Measurements from ENCODE around the gene IPPK. TPM values are rescaled to one million over a fixed set of nuclear protein-coding genes. Genes with fewer than 3 reads are reported as not detected.
"Not testable (repeated sequence)": the region's sequence is repeated elsewhere in the genome, so short reads cannot be mapped to it uniquely, and the experiment has no call there.

The IPPK gene
- total RNA-seq, 2 experiments from 2014 or later: 12.5 to 15.8 TPM

DNA sequence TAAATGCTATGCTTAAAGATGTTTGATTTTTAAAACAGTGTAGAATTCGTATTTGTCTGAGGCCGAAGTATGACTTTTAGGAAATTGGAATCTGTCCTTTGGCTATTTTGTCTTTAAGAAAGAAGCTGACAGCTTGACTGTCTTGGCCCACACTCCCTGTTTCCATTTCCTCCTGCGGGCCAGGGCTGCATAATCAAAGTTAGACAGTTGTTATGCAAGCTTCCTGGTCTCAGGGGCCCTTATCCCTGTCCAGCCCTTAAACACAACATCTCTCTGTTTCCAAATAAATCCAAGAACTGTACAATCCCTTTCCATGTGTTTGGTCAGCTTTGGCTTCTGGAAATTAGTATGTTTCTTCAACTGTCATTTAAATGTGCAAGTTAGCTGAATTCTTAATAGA, 79.6 kb downstream of the IPPK start:
- POLR2A ChIA-PET: no interaction called here
- intact Hi-C loops (cut with micrococcal nuclease): no loop called here
- CTCF ChIA-PET: interaction anchor here (0.8 kb wide), 1 partner anchor 102 kb away, joined by 3 read pairs; no protein-coding TSS in a partner anchor
- no peak overlapping the region for H3K4me3 Mint-ChIP-seq
- DNase-seq: no peak
- TF ChIP-seq, protein P1, sequence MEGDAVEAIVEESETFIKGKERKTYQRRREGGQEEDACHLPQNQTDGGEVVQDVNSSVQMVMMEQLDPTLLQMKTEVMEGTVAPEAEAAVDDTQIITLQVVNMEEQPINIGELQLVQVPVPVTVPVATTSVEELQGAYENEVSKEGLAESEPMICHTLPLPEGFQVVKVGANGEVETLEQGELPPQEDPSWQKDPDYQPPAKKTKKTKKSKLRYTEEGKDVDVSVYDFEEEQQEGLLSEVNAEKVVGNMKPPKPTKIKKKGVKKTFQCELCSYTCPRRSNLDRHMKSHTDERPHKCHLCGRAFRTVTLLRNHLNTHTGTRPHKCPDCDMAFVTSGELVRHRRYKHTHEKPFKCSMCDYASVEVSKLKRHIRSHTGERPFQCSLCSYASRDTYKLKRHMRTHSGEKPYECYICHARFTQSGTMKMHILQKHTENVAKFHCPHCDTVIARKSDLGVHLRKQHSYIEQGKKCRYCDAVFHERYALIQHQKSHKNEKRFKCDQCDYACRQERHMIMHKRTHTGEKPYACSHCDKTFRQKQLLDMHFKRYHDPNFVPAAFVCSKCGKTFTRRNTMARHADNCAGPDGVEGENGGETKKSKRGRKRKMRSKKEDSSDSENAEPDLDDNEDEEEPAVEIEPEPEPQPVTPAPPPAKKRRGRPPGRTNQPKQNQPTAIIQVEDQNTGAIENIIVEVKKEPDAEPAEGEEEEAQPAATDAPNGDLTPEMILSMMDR (IDR thresholded peaks at IDR 0.05): no peak
- no peaks in the 10 kb centered on the region for H3K36me3 Mint-ChIP-seq (ENCODE audit: low read depth)
- H3K27me3 Mint-ChIP-seq: no peaks in the 10 kb centered on the region
- ATAC-seq: no peak
- peaks cover 6% of the 10 kb centered on the region for H3K9me3 Mint-ChIP-seq
- H3K4me1 Mint-ChIP-seq (ENCODE audit: low read depth): no peaks in the 10 kb centered on the region
- H3K27ac Mint-ChIP-seq: no peak overlapping the region

DNA sequence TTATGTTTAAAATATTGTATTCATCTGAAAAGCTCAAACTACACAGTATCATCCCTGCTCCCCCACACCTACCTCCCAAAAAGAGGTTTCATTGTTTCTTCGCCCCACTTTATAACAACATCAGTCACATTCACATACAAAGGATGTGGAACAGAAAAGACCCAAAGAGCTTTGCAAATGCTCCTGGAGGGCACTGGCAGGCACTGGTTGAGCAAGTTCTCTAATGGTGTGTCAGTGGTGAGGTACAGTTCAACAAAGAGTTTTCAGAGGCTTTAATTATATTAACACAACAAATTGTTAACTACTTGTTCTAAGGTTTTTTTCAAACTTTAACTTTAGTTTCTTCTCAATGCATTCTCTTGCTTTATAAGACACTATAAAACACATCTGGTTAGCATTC, 80.0 kb downstream of the IPPK start:
- no peak overlapping the region for H3K4me3 Mint-ChIP-seq
- no peaks in the 10 kb centered on the region for H3K4me1 Mint-ChIP-seq (ENCODE audit: low read depth)
- ChIA-PET CTCF (interaction anchor here (0.8 kb wide), 1 partner anchor 102 kb away, joined by 3 read pairs; no protein-coding TSS in a partner anchor), POLR2A (no interaction called here)
- ATAC-seq: no peak
- TF ChIP-seq, protein P1 (IDR thresholded peaks at IDR 0.05): no peak
- H3K36me3 Mint-ChIP-seq (ENCODE audit: low read depth): no peaks in the 10 kb centered on the region
- no peak for DNase-seq
- no peaks in the 10 kb centered on the region for H3K27me3 Mint-ChIP-seq
- peaks cover 6% of the 10 kb centered on the region for H3K9me3 Mint-ChIP-seq
- no peak overlapping the region for H3K27ac Mint-ChIP-seq
- intact Hi-C loops (cut with micrococcal nuclease): no loop called here

DNA sequence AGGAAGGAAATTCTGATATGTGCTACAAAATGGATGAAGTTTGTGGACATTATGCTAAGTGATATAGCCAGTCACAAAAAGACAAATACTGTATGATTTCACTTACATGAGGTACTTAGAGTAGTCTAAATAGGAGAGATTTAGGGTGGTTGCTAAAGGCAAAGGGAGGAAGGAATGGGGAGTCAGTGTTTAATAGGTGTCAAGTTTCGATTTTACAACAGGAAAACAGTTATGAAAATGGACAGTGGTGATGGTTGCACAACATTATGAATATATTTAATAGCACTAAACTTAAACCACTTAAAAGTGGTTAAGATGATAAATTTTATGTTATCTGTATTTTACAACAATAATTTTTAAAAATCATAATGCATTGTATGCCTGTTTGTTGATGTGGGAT, 93.8 kb downstream of the IPPK start:
- intact Hi-C loops (cut with micrococcal nuclease): no loop called here
- no peaks in the 10 kb centered on the region for H3K36me3 Mint-ChIP-seq (ENCODE audit: low read depth)
- no peaks in the 10 kb centered on the region for H3K27me3 Mint-ChIP-seq
- DNase-seq (no peak), ATAC-seq (no peak)
- peaks cover 6% of the 10 kb centered on the region for H3K9me3 Mint-ChIP-seq
- H3K4me1 Mint-ChIP-seq (ENCODE audit: low read depth): no peaks in the 10 kb centered on the region
- H3K4me3 Mint-ChIP-seq: no peak overlapping the region
- POLR2A ChIA-PET: no interaction called here
- no peak overlapping the region for H3K27ac Mint-ChIP-seq
- CTCF ChIA-PET: no interaction called here
- TF ChIP-seq, protein P1 (IDR thresholded peaks at IDR 0.05): no peak

DNA sequence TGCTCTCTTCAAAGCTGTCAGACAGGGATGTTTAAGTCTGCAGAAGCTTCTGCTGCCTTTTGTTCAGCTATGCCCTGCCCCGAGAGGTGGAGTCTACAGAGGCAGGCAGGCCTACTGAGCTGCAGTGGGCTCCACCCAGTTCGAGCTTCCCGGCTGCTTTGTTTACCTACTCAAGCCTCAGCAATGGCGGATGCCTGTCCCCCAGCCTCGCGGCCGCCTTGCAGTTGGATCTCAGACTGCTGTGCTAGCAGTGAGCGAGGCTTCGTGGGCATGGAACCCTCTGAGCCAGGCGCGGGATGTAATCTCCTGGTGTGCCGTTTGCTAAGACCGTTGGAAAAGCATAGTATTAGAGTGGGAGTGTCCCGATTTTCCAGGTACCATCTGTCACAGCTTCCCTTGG, 96.3 kb downstream of the IPPK start:
- H3K4me3 Mint-ChIP-seq; ATAC-seq; CTCF ChIA-PET; H3K4me1 Mint-ChIP-seq (ENCODE audit: low read depth); H3K9me3 Mint-ChIP-seq; POLR2A ChIA-PET; H3K36me3 Mint-ChIP-seq (ENCODE audit: low read depth); H3K27ac Mint-ChIP-seq; intact Hi-C loops (cut with micrococcal nuclease); H3K27me3 Mint-ChIP-seq; DNase-seq: not testable (repeated sequence)

DNA sequence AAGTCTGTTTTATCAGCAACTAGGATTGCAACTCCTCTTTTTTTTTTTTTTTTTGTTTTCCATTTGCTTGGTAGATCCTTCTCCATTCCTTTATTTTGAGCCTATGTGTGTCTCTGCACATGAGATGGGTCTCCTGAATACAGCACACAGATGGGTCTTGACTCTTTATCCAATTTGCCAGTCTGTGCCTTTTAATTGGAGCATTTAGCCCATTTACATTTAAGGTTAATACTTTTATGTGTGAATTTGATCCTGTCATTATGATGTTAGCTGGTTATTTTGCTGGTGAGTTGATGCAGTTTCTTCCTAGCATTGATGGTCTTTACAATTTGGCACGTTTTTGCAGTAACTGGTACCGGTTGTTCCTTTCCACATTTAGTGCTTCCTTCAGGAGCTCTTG, 98.1 kb downstream of the IPPK start:
- H3K4me3 Mint-ChIP-seq; H3K27me3 Mint-ChIP-seq; H3K9me3 Mint-ChIP-seq; H3K27ac Mint-ChIP-seq; DNase-seq; POLR2A ChIA-PET; H3K4me1 Mint-ChIP-seq (ENCODE audit: low read depth); CTCF ChIA-PET; intact Hi-C loops (cut with micrococcal nuclease); ATAC-seq; H3K36me3 Mint-ChIP-seq (ENCODE audit: low read depth): not testable (repeated sequence)

DNA sequence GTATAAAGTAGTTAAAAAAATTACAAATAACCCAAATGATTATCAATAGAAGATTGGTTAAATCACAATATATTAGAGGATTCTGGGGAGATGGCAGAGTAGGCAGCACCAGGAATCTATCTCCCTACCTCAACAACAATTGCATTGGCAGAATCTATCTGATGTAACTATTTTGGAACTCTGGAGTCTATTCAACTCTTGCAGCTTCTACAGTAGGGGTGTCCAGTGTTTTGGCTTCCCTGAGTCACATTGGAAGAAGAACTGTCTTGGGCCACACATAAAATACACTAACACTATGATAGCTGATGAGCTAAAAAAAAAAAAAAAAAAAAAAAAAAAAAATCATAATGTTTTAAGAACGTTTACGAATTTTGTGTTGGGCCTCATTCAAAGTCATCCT, 104.9 kb downstream of the IPPK start:
- Mint-ChIP-seq H3K36me3 (ENCODE audit: low read depth) (peaks cover 4% of the 10 kb centered on the region), H3K9me3 (peaks cover 11% of the 10 kb centered on the region), H3K27me3 (no peaks in the 10 kb centered on the region), H3K4me1 (ENCODE audit: low read depth) (peaks cover 4% of the 10 kb centered on the region), H3K27ac (no peak overlapping the region), H3K4me3 (no peak overlapping the region)
- intact Hi-C loops (cut with micrococcal nuclease): no loop called here
- TF ChIP-seq, protein P1 (IDR thresholded peaks at IDR 0.05): no peak
- DNase-seq (no peak), ATAC-seq (no peak)
- ChIA-PET POLR2A (no interaction called here), CTCF (no interaction called here)

Measured in activated CD8-positive, alpha-beta T cell treated with anti-CD3 and anti-CD28 coated beads for 36 hours (primary cell).